Measurements from ENCODE around the gene BARX2. TPM values are rescaled to one million over a fixed set of nuclear protein-coding genes. Genes with fewer than 3 reads are reported as not detected.

The BARX2 gene
- total RNA-seq, 1 donor from 2014 or later: 0.41 TPM

DNA sequence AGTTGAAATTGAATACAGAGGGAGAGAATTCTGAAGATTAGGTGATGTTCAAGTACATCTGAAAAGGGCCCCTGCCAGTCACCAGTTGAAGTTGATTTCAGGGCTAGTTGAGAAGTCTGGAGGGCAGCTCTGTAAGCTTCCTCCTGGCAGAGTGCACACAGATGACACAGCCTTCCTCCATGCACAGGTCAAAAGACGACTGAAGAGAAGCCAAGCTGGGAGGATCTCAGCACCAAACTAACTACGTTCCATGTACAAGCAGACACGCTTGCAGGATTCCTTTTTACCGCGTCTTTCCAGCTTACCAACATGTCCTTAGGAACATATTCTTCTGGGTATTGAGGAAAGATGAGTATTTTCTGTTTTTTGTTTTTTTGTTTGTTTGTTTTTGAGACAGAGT is 7.9 kb downstream of the BARX2 start:
- intact Hi-C loops (cut with DNase I): no loop called here
- H3K27ac ChIP-seq: no peak overlapping the region
- no peak overlapping the region for H3K4me3 ChIP-seq
- ATAC-seq (no peak), DNase-seq (no peak)
- TF ChIP-seq, protein P1, sequence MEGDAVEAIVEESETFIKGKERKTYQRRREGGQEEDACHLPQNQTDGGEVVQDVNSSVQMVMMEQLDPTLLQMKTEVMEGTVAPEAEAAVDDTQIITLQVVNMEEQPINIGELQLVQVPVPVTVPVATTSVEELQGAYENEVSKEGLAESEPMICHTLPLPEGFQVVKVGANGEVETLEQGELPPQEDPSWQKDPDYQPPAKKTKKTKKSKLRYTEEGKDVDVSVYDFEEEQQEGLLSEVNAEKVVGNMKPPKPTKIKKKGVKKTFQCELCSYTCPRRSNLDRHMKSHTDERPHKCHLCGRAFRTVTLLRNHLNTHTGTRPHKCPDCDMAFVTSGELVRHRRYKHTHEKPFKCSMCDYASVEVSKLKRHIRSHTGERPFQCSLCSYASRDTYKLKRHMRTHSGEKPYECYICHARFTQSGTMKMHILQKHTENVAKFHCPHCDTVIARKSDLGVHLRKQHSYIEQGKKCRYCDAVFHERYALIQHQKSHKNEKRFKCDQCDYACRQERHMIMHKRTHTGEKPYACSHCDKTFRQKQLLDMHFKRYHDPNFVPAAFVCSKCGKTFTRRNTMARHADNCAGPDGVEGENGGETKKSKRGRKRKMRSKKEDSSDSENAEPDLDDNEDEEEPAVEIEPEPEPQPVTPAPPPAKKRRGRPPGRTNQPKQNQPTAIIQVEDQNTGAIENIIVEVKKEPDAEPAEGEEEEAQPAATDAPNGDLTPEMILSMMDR (IDR thresholded peaks at IDR 0.05): no peak
- no peaks in the 10 kb centered on the region for H3K4me1 ChIP-seq
- H3K9me3 ChIP-seq: no peaks in the 10 kb centered on the region
- H3K27me3 ChIP-seq (ENCODE audit: low read depth): peaks cover 13% of the 10 kb centered on the region
- H3K36me3 ChIP-seq: no peaks in the 10 kb centered on the region

- Histone ChIP-seq H3K27me3 (ENCODE audit: low read depth) (peaks cover 13% of the 10 kb centered on the region), H3K4me3 (no peak overlapping the region), H3K27ac (no peak overlapping the region), H3K4me1 (no peaks in the 10 kb centered on the region), H3K36me3 (no peaks in the 10 kb centered on the region), H3K9me3 (no peaks in the 10 kb centered on the region)
- ATAC-seq: no peak
- intact Hi-C loops (cut with DNase I): no loop called here
- DNase-seq: no peak
- TF ChIP-seq, protein P1 (IDR thresholded peaks at IDR 0.05): no peak
Measured at GRCh38 chr11:129384415-129384814, 8.8 kb downstream of the BARX2 start.

GRCh38 chr11:129385801-129386200 is 10.2 kb downstream of the BARX2 start:
- TF ChIP-seq, protein P1 (IDR thresholded peaks at IDR 0.05): no peak
- Histone ChIP-seq H3K27me3 (ENCODE audit: low read depth) (peaks cover 16% of the 10 kb centered on the region), H3K36me3 (no peaks in the 10 kb centered on the region), H3K27ac (no peak overlapping the region), H3K4me3 (no peak overlapping the region), H3K4me1 (no peaks in the 10 kb centered on the region), H3K9me3 (no peaks in the 10 kb centered on the region)
- ATAC-seq (no peak), DNase-seq (no peak)
- intact Hi-C loops (cut with DNase I): no loop called here

DNA sequence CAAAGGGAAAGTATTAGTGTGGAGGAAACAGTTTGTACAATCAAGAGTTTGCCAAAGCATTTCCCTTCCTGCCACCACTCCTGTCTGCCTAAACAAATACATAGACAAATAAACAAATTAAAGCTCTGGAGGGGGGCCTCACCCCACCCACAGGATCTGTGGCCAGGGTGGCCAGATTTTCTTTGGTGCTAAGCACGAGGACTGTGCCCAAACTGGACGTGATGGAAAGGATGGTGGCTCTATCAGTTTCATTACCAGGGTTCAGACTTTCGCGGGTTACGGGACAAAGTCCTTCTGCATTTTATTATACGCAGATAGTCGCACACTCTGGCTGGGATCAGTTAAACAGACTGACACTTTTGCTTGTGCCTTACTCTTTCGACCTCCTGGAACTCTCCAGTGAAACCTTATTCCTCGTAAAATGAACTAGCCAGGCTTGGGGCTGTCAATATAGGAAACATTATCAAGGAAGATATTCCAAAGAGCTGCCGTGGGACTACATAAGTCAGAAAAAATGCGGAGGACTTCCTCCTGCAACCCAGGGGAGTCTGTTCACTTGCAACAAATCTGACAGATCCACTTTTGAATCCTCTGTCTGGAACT is 11.2 kb downstream of the BARX2 start:
- H3K27ac ChIP-seq: no peak overlapping the region
- H3K4me1 ChIP-seq: no peaks in the 10 kb centered on the region
- H3K4me3 ChIP-seq: no peak overlapping the region
- H3K36me3 ChIP-seq: no peaks in the 10 kb centered on the region
- no peaks in the 10 kb centered on the region for H3K9me3 ChIP-seq
- peaks cover 13% of the 10 kb centered on the region for H3K27me3 ChIP-seq (ENCODE audit: low read depth)
- TF ChIP-seq, protein P1 (IDR thresholded peaks at IDR 0.05): no peak
- intact Hi-C loops (cut with DNase I): no loop called here
- ATAC-seq (no peak), DNase-seq (no peak)

GRCh38 chr11:129387434-129387833 is 11.8 kb downstream of the BARX2 start:
- no peaks in the 10 kb centered on the region for H3K36me3 ChIP-seq
- no peak for DNase-seq
- H3K9me3 ChIP-seq: no peaks in the 10 kb centered on the region
- TF ChIP-seq, protein P1 (IDR thresholded peaks at IDR 0.05): no peak
- intact Hi-C loops (cut with DNase I): no loop called here
- no peak for ATAC-seq
- no peak overlapping the region for H3K27ac ChIP-seq
- H3K4me3 ChIP-seq: no peak overlapping the region
- no peaks in the 10 kb centered on the region for H3K4me1 ChIP-seq
- H3K27me3 ChIP-seq (ENCODE audit: low read depth): peaks cover 13% of the 10 kb centered on the region

Measured in lower lobe of right lung (tissue), 2 donors.